Choroid plexus epithelial cell (primary cell): ENCODE results near the gene SYT14.

Experiments
- DNase-seq: peaks from one replicate; pipeline ENCODE4 v3.0.0-alpha.2; 2010; ENCODE audit warnings: low read depth
- H3K4me3 ChIP-seq: 2 replicates; pipeline ENCODE4 v1.5.1; 2011; ENCODE audit warnings: low read depth, mild to moderate bottlenecking, control low read depth, low read length, moderate library complexity
- CTCF ChIP-seq: conservative IDR thresholded peaks from 2 replicates; pipeline ENCODE4 v1.5.1; 2011; ENCODE audit warnings: low read depth, mild to moderate bottlenecking, control low read depth, inconsistent platforms, low read length, moderate library complexity

Gene SYT14

GRCh38 chr1:210217482-210217881 is 279.5 kb downstream of the SYT14 start:
- no peak for DNase-seq
- no peak overlapping the region for H3K4me3 ChIP-seq
- TF ChIP-seq CTCF, result no peak

GRCh38 chr1:210218047-210218446 is 280.0 kb downstream of the SYT14 start:
- H3K4me3 ChIP-seq, result no peak overlapping the region
- DNase-seq, result no peak
- TF ChIP-seq CTCF, result no peak
